ENCODE results near the gene IFNW1.
"Not testable (repeated sequence)": the region's sequence is repeated elsewhere in the genome, so short reads cannot be mapped to it uniquely, and the experiment has no call there.

The IFNW1 gene

GRCh38 chr9:21144603-21145002 lies 3.0 kb upstream of the IFNW1 start:
- Histone ChIP-seq H3K27ac (no peak overlapping the region), H3K4me3 (ENCODE audit: low read depth, low read length) (no peak overlapping the region), H3K27me3 (ENCODE audit: insufficient read depth, low read depth, severe bottlenecking) (peaks cover 2% of the 10 kb centered on the region), H3K9me3 (ENCODE audit: severe bottlenecking) (no peaks in the 10 kb centered on the region), H3K36me3 (no peaks in the 10 kb centered on the region)
- no peak for TF ChIP-seq CTCF (IDR thresholded peaks at IDR 0.05; ENCODE audit: low read depth, low read length)
- DNase-seq = no peak

- no peak overlapping the region for H3K4me3 ChIP-seq (ENCODE audit: low read depth, low read length)
- no peak for TF ChIP-seq CTCF (IDR thresholded peaks at IDR 0.05; ENCODE audit: low read depth, low read length)
- H3K27me3 ChIP-seq (ENCODE audit: insufficient read depth, low read depth, severe bottlenecking) = peaks cover 8% of the 10 kb centered on the region
- DNase-seq = no peak
- H3K27ac ChIP-seq = no peak overlapping the region
- H3K36me3 ChIP-seq = no peaks in the 10 kb centered on the region
- H3K9me3 ChIP-seq (ENCODE audit: severe bottlenecking) = no peaks in the 10 kb centered on the region
Observed at GRCh38 chr9:21137020-21137419, 4.6 kb downstream of the IFNW1 start.

- H3K36me3 ChIP-seq = no peaks in the 10 kb centered on the region
- no peak overlapping the region for H3K27ac ChIP-seq
- DNase-seq = no peak
- TF ChIP-seq CTCF (IDR thresholded peaks at IDR 0.05; ENCODE audit: low read depth, low read length) = no peak
- H3K27me3 ChIP-seq (ENCODE audit: insufficient read depth, low read depth, severe bottlenecking) = peaks cover 9% of the 10 kb centered on the region
- H3K4me3 ChIP-seq (ENCODE audit: low read depth, low read length) = no peak overlapping the region
- H3K9me3 ChIP-seq (ENCODE audit: severe bottlenecking) = no peaks in the 10 kb centered on the region
Observed at GRCh38 chr9:21135736-21136135, 5.9 kb downstream of the IFNW1 start.

GRCh38 chr9:21128186-21128585 lies 13.4 kb downstream of the IFNW1 start:
- H3K27me3 ChIP-seq (ENCODE audit: insufficient read depth, low read depth, severe bottlenecking); H3K4me3 ChIP-seq (ENCODE audit: low read depth, low read length); DNase-seq; H3K27ac ChIP-seq; H3K9me3 ChIP-seq (ENCODE audit: severe bottlenecking); H3K36me3 ChIP-seq: not testable (repeated sequence)

- TF ChIP-seq CTCF (IDR thresholded peaks at IDR 0.05; ENCODE audit: low read depth, low read length) = no peak
- DNase-seq = no peak
- Histone ChIP-seq H3K9me3 (ENCODE audit: severe bottlenecking) (no peaks in the 10 kb centered on the region), H3K36me3 (no peaks in the 10 kb centered on the region), H3K4me3 (ENCODE audit: low read depth, low read length) (no peak overlapping the region), H3K27me3 (ENCODE audit: insufficient read depth, low read depth, severe bottlenecking) (no peaks in the 10 kb centered on the region), H3K27ac (no peak overlapping the region)
Observed at GRCh38 chr9:21121595-21122251, 19.9 kb downstream of the IFNW1 start.

- no peak for DNase-seq
- Histone ChIP-seq H3K9me3 (ENCODE audit: severe bottlenecking) (no peaks in the 10 kb centered on the region), H3K36me3 (no peaks in the 10 kb centered on the region), H3K27ac (no peak overlapping the region), H3K4me3 (ENCODE audit: low read depth, low read length) (no peak overlapping the region), H3K27me3 (ENCODE audit: insufficient read depth, low read depth, severe bottlenecking) (no peaks in the 10 kb centered on the region)
- TF ChIP-seq CTCF (IDR thresholded peaks at IDR 0.05; ENCODE audit: low read depth, low read length) = no peak
Observed at GRCh38 chr9:21121079-21121478, 20.6 kb downstream of the IFNW1 start.
